Skeletal muscle cell (primary cell): ENCODE measurements around the gene DHRSX.
"Not testable (repeated sequence)": the region's sequence is repeated elsewhere in the genome, so short reads cannot be mapped to it uniquely, and the experiment has no call there.

Experiments used
- DNase-seq: peaks from one replicate; pipeline ENCODE4 v3.0.0-alpha.2; 2010; ENCODE audit warnings: low read depth
- H3K4me3 ChIP-seq: 2 replicates; pipeline ENCODE4 v1.5.1; 2011; ENCODE audit warnings: low read depth, mild to moderate bottlenecking, control low read depth, low read length, moderate library complexity

Gene DHRSX

DNA sequence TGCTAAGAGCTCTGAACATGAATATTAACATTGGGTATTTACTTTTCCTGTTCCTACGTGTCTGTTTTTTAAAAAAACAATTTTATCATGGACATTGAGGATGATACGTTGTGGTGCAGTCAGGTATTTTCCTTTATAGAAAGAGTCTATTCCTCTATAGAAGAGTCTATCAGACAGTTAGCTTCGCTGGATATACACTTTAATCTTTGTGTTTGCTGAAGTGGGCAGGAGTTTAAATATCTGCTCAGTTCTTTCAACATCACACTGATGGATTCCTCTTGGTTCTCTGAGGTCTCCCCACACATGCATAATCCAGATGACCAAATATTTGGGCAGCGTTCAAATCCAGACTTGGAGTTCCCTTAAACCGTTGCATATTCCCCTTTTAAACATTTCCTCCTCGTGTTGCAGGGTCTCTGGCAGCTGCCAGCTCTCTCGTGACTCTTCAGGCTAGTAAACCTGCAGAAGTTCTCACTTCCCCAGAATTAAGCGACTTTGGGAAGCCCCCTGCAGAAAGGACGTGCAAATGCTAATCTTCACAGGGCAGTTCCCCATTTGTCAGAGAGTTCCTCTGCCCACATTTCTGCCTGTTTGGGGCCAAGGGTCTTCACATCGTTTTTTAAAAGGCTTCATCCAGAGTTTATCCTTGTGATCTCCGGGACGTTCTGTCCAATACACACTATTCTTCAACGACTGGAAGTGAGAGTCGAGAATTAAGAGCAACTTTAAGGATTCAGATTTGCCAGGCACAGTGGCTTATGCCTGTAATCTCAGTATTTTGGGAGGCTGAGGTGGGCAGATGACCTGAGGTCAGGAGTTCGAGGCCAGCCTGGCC, 20.5 kb upstream of the DHRSX start:
- H3K4me3 ChIP-seq: no peak overlapping the region
- DNase-seq: no peak

DNA sequence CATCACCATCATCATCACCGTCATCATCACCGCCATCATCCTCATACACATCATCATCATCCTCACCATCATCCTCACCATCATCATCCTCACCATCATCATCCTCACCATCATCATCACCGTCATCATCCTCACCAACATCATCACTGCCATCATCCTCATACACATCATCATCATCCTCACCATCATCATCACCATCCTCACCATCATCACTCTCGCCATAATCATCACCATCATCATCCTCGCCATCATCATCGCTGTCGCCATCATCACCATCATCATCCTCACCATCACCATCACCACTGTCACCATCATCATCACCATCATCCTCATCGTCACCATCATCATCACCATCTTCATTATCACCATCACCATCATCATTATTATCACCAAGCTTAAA, 19.8 kb upstream of the DHRSX start:
- no peak for DNase-seq
- no peak overlapping the region for H3K4me3 ChIP-seq

DNA sequence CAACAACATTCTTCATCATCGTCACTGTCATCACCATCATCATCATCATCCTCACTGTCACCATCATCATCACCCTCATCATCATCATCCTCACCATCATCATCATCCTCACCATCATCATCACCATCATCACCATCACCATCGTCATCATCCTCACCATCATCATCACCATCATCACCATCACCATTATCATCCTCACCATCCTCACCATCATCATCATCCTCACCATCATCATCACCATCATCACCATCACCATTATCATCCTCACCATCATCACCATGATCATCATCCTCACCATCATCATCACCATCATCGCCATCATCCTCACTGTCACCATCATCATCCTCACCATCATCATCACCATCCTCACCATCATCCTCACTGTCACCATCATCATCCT, 18.9 kb upstream of the DHRSX start:
- DNase-seq, H3K4me3 ChIP-seq: not testable (repeated sequence)

DNA sequence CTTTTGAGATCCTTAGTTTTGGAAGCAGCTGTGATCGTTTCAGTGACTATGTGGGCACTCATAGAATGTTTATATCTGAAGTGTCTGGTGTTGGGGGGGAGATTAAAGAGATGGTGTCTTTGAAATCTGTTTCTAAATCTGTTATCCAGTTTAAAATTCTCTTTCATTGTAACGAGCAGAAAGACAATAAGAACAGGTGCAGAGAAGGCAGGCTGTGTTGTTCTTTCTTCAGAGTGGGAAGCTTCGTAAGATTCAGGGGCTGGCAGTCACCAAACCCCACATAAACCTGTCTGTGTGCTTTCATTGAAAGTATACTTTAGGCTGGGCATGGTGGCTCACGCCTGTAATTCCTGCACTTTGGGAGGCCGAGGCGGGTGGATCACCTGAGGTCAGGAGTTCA, 16.3 kb upstream of the DHRSX start:
- DNase-seq: no peak
- H3K4me3 ChIP-seq: no peak overlapping the region

DNA sequence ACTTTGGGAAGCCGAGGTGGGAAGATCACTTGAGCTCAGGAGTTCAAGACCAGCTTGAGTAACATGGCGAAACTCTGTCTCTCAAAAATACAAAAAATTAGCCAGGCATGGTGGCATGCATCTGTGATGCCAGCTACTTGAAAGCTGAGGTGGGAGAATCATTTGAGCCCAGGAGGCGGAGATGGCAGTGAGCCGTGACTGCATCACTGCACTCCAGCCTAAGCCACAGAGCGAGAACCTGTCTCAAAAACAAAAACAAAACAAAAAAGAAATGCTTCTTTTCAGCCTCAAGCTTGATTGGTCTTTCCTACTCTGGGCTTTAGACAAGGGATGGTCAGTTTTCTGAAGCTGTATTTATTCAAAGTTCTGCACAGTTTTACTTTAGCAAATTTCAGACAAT, 15.8 kb upstream of the DHRSX start:
- no peak for DNase-seq
- H3K4me3 ChIP-seq: no peak overlapping the region

DNA sequence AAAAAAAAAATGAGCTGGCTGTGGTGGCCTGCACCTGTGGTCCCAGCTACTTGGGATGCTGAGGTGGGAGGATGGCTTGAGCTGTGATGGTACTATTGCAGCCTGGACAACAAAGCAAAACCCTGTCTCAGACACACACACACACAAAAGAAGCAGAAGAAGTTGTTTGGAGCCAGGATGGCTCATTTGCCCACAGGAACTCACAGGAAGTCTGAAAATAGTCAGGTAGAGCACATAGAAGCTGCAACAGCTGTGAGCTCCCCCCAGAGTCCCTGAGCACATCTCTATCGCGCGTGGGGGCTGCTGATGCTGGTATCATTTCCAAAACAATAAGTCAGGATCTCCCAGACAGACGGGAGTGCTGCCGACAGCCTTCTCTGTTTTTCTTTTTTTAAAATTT, 13.4 kb upstream of the DHRSX start:
- no peak for DNase-seq

DNA sequence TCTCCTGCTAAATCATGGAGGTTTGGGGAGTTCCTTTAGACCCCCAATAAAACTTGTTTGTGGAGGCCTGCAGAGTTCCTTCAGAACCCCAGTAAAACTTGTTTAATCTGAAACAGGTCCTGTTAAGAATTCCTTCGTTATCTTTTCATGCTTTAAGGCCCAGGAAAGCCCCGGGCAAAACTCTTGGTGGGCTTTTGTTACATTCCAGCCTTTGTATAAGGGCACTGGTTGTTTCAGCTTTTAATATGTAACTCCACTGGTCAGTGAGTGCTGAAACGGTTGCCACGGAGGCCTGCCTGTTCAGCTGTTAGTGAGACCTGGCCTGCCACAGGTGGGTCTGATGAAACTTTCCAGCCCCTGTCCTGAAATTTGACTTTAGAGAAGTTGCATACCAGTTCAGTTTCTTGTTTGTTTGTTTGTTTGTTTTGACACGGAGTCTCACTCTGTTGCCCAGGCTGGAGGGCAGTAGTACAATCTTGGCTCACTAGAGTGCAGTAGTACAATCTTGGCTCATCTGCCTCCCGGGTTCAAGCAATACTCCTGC, 12.4 kb upstream of the DHRSX start:
- no peak overlapping the region for H3K4me3 ChIP-seq
- DNase-seq: no peak

More for the DNA sequence above, 13.4 kb upstream of the DHRSX start:
- no peak overlapping the region for H3K4me3 ChIP-seq

DNA sequence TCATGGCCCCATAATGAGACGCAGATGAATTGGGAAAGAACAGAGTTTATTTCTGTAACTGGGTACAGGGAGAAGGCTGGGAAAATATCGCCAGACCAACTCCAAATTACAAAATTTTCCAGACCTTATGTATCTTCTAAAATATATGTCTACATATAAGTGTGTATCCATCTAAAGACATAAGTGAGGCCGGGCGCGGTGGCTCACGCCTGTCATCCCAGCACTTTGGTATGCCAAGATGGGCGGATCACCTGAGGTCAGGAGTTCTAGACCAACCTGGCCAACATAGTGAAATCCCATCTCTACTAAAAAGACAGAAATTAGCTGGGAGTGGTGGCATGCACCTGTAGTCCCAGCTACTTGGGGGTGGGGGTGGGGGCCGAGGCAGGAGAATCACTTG, 11.7 kb upstream of the DHRSX start:
- no peak overlapping the region for H3K4me3 ChIP-seq
- no peak for DNase-seq

DNA sequence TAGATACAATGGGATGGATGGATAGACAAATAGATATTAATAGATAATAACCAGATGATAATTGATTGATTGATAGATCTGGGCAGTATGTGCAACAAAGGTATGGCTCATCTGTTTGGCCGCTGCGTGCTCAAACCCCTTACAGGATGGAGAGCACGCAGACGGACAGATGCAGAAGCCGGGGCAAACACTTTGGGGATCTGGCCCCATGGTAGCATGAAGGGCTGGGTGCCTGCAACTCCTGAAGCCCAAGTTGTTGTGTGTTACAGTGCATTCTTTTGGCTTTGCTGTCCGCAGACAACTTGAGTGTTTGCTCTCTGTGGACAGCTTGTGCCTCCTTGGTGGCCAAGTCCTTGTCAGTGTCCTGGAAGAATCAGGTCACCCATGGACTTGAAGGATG, 10.6 kb upstream of the DHRSX start:
- H3K4me3 ChIP-seq: no peak overlapping the region
- DNase-seq: no peak

DNA sequence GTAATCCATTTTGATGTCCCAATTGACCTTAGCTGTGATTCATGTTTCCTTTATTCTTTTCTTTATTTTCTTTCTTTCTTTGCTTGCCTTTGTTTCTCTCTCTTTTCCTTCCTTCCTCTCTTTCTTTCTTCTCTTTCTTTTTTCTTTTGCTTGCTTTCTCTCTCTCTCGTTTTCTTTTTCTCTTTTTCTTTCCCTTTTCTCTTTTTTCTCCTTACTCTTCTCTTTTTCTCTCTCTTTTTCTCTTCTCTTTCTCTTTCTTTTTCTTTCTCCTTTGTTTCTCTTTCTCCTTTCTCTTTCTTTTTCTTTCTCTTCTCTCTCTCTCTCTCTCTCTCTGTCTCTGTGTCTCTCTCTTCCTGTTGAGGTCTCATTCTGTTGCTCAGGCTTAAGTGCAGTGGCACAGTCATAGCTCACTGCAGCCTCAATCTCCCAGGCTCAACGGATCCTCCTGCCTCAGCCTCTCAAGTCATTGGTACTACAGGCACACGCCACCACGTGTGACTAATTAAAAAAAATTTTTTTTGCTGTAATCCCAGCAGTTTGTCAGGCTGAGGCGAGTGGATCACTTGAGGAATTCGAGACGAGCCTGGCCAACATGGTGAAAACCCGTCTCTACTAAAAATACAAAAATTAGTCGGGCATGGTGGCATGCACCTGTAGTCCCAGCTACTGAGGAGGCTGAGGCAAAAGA, 8.0 kb upstream of the DHRSX start:
- no peak for DNase-seq
- H3K4me3 ChIP-seq: no peak overlapping the region

DNA sequence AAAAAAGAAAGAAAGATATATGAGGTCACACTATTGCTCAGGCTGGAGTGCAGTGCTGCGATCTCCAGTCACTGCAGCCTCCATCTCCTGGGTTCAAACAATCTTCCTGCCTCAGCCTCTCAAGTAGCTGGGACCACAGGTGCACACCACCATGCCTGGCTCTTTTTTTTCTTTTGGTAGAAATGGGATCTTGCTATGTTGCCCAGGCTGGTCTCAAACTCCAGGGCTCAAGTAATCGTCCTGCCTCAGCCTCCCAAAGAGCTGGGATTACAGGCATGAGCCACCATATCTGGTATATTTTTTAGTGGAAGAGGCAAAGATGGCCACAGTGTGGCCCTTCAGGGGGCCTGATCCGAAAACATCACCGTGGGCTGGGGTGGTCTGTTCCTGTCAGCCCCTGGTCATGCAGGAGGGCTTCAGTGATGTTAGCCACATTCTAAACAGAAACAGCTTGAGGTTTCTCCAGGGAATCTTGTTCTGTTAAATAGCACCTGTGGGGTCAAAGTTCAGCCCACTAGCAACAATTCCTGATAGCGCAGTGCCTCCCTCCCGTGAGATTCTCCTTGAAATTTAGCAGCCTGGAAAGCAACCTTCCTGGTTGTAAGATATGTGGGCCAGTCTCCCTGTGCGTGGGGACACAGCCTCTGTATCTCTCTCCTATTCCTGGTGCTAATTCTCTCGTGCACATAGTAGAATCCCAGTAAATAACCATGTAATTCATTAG, 7.3 kb upstream of the DHRSX start:
- DNase-seq: no peak
- H3K4me3 ChIP-seq: no peak overlapping the region

DNA sequence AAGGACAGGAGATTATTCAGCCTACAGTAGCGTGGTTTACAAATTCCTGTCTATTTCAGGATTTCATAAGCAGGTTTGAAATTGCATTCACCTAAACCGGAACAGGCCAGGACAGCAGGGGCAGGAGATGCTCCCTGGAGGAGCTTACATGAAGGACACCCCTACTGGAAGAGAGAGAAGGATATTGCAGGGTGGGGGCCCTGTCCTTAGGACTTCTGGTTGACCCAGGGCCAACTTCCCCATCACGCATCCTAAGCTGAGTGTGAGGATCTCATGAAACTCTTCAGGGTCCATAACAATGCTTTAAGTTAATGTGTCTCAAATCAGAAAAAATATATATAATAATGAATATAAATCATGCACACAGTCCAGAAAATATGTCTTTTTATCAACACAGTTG, 6.4 kb upstream of the DHRSX start:
- no peak for DNase-seq

DNA sequence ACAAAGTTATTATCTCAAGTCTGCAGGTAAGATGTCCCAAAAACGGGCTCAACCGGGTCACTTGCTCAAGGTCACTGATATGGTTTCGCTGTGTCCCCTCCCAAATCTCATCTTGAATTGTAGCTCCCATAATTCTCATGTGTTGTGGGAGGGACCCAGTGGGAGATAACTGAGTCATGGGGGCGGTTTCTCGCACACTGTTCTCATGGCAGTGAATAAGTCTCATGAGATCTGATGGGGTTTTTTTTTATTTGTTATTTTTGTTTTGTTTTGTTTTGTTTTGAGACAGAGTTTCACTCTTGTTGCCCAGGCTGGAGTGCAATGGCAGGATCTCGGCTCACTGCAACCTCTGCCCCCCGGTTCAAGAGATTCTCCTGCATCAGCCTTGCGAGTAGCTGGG, 4.6 kb upstream of the DHRSX start:
- H3K4me3 ChIP-seq, DNase-seq: not testable (repeated sequence)

More for the DNA sequence above, 6.4 kb upstream of the DHRSX start:
- H3K4me3 ChIP-seq: no peak overlapping the region

DNA sequence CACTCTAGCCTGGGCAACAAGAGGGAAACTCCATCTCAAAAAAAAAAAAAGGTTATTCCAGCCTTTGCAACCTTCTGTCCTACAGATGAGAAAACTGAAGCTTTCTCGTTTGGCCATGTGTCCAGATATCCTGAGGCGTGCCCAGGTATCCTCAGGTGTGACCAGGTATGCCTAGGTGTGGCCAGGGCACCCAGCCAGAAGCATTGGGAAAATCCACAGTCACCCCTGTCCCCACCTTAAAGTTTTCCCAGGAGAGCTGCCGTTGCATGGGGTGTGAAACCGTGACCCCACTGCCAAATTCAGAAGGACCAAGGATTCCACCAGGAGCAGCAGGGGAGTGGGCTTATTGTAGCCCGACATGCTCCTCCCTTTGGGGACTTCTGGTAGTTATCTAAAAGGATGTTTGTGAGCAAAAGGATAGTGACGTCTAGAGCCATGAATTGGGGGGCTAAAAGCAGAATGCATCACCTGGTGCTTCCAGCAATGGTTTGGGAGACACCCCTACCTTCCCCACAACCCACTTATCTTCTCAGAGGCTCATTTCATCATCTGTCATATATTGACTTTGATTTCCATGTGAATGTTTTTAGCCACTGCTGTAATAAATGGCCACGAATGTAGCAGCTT, 4.0 kb upstream of the DHRSX start:
- DNase-seq: no peak
- H3K4me3 ChIP-seq: no peak overlapping the region

DNA sequence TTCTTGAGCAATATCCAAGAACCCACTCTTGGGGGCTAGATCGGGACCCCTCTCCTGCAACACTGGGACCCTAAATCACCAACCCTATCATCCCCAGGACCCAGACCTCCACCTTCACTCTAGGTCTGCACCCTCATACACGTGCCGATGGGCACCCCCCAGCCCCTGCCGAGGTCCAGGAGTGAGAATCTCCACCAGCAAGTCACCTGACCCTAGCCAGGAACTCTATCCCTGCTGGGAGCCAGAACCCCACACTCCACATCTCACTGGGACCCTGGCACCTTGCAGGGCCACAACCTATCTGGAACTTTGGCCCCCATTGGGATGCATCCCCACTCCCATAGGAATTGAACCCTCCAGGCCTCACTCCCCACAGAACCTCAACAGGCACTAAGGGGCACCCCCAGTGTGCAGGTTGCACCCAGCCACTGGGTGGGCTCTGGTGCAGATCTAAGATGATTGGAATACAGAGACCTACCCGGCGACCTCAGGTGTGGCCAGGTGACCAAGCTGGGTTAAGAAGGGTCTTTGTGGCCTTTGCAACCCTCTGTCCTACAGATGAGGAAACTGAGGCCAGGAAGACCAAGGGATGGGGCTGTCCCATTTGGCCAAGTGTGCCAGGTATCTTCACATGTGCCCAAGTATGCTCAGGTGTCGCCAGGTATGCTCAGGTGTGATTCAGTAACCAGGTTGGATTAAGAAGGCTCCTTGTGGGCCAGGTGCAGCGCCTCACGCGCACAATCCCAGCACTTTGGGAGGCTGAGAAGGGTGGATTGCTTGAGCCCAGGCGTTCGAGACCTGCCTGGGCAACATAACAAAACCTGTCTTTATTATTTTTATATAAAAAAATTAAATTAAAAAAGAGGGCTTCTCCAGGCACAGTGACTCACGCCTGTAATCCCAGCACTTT, 3.1 kb upstream of the DHRSX start:
- no peak for DNase-seq
- H3K4me3 ChIP-seq: no peak overlapping the region

DNA sequence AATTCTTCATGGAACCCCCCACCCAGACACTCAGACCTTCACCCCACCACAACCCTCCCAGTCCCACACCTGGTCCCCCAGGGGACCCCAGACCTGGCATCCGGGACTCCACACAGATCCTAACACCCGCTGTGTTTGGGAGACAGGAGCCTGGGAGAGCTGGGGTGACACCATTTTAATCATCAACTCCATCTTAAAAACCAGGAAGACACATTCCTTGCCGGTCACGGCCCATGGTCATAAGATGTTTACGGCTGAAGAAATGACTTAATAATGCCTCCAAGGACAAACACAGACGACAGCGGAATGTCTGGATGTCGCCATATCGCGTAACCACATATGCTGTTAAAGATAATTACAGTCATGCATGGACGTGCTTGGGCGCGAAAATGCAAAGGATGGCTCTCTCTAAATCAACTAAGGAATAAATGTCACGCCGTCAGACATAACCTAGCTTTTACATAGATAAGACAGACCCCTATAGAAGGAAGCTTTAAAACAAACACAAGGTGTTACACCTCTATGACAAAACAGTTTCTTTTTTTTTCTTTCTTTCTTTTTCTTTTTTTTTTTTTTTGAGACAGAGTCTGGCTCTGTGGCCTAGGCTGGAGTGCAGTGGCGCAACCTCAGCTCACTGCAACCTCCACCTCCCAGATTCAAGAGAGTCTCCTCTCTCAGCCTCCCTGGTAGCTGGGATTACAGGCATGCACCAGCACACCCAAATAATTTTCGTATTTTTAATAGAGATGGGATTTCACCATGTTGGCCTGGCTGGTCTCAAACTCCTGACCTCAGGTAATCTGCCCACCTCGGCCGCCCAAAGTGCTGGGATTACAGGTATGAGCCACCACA, 2.1 kb upstream of the DHRSX start:
- DNase-seq: no peak
- no peak overlapping the region for H3K4me3 ChIP-seq

DNA sequence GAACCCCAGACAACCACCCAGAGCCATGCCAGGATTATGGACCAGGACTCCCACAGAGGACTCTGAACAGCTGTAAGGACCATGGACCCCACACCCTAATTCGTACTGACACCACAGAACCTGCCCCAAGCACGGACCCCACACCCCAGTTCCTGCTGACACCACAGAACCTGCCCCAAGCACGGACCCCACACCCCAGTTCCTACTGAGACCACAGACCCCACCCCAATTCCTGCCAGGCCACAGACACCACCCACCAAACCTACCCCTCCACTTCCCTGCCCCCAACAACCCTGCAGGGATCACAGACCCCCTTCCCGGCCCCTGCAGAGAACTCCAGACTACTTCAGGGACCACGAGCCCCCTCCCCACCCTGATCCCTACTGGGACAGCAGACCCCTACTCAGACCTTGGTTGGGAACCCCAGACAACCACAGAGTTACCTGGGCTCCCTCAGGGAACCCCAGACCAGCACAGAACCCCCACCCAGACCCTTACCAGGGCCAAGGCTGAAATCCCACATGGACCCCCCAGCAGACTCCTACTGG, 1.4 kb upstream of the DHRSX start:
- no peak overlapping the region for H3K4me3 ChIP-seq
- DNase-seq: no peak
